Measurements from ENCODE around the gene CFAP61. TPM values are rescaled to one million over a fixed set of nuclear protein-coding genes. Genes with fewer than 3 reads are reported as not detected.

CFAP61 gene
- total RNA-seq, 1 donor from 2014 or later = 2.6 TPM

DNA sequence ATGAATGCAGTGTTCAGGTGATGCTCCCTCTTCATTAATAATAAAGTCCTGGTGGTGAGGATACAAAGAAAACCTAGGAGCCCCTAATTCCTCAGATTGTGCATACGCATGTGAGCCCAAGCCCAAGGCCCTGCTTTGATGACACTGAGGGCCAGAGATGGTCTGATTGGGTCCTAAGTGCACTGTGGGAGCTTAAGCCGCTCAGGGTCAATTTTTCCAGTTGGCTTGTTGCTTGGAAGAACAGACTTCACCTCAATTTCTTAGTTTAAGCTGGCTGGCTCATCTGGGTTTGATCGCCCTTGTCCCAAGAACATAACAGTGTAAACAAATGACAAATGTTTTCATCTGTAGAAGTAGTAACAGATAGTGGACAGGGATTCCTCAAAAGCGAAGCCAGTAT lies 357.0 kb downstream of the CFAP61 start:
- TF ChIP-seq, protein P1, sequence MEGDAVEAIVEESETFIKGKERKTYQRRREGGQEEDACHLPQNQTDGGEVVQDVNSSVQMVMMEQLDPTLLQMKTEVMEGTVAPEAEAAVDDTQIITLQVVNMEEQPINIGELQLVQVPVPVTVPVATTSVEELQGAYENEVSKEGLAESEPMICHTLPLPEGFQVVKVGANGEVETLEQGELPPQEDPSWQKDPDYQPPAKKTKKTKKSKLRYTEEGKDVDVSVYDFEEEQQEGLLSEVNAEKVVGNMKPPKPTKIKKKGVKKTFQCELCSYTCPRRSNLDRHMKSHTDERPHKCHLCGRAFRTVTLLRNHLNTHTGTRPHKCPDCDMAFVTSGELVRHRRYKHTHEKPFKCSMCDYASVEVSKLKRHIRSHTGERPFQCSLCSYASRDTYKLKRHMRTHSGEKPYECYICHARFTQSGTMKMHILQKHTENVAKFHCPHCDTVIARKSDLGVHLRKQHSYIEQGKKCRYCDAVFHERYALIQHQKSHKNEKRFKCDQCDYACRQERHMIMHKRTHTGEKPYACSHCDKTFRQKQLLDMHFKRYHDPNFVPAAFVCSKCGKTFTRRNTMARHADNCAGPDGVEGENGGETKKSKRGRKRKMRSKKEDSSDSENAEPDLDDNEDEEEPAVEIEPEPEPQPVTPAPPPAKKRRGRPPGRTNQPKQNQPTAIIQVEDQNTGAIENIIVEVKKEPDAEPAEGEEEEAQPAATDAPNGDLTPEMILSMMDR (IDR thresholded peaks at IDR 0.05; ENCODE audit: unreplicated experiment) = no peak
- H3K9me3 Mint-ChIP-seq (ENCODE audit: low read depth) = no peaks in the 10 kb centered on the region
- H3K4me1 Mint-ChIP-seq (ENCODE audit: low read depth) = peaks cover 17% of the 10 kb centered on the region

More for the DNA sequence above, 357.0 kb downstream of the CFAP61 start:
- Mint-ChIP-seq H3K36me3 (ENCODE audit: insufficient read depth) (peaks cover 15% of the 10 kb centered on the region), H3K4me3 (ENCODE audit: low read depth) (no peak overlapping the region), H3K27ac (no peak overlapping the region), H3K27me3 (peaks cover 3% of the 10 kb centered on the region)
- DNase-seq (ENCODE audit: low spot score, unreplicated experiment) = no peak

Other genes with a start within 250 kb of the CFAP61 start
- 38.1 and 40.8 TPM in 2 replicates for gene NAA20, start 35.2 kb upstream of the CFAP61 start, total RNA-seq
- gene CRNKL1, start 66 bp upstream of the CFAP61 start, total RNA-seq = 30.0 and 31.5 TPM in 2 replicates

Data from progenitor cell of endocrine pancreas (in vitro differentiated cells).